ENCODE measurements around the gene ZNF580.

DNA sequence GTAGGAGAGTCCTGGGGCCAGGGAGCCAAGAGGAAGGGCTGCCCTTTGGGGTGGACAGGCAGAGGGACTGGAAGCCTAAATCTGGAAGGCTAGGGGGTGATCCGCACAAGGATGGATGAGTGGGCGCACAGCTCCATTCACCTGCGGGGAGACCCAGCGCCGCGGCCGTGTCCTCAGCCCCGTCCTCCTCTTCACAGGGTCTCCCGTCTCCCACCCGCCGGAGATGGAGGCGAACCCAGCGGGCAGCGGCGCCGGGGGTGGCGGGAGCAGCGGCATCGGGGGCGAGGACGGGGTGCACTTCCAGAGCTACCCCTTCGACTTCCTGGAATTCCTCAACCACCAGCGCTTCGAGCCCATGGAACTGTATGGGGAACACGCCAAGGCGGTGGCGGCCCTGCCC is 27.4 kb upstream of the ZNF580 start:
- TF ChIP-seq, protein P1, sequence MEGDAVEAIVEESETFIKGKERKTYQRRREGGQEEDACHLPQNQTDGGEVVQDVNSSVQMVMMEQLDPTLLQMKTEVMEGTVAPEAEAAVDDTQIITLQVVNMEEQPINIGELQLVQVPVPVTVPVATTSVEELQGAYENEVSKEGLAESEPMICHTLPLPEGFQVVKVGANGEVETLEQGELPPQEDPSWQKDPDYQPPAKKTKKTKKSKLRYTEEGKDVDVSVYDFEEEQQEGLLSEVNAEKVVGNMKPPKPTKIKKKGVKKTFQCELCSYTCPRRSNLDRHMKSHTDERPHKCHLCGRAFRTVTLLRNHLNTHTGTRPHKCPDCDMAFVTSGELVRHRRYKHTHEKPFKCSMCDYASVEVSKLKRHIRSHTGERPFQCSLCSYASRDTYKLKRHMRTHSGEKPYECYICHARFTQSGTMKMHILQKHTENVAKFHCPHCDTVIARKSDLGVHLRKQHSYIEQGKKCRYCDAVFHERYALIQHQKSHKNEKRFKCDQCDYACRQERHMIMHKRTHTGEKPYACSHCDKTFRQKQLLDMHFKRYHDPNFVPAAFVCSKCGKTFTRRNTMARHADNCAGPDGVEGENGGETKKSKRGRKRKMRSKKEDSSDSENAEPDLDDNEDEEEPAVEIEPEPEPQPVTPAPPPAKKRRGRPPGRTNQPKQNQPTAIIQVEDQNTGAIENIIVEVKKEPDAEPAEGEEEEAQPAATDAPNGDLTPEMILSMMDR (IDR thresholded peaks at IDR 0.05), result no peak
- no peak for TF ChIP-seq POLR2A (IDR thresholded peaks at IDR 0.05)

Data from heart left ventricle (tissue), 13 donors.